A673 (cell line): ENCODE measurements around the gene KRT15.

Experiments
- CTCF ChIP-seq: fragments of 300-800, 200-600 bp; sonication (generic); conservative IDR thresholded peaks from 2 replicates; pipeline ENCODE4 v1.5.1; 2017; ENCODE audit warnings: low read depth, mild to moderate bottlenecking, antibody characterized with exemption, low read length, moderate library complexity, mixed read lengths
- EZH2 ChIP-seq: fragments of 200-600 bp; sonication (generic); IDR thresholded peaks from 2 replicates; pipeline ENCODE4 v1.6.1; 2017; ENCODE audit warnings: borderline replicate concordance, low read depth, mild to moderate bottlenecking, mixed read lengths, antibody characterized with exemption, low read length; ENCODE audit not compliant: poor library complexity, severe bottlenecking

DNA sequence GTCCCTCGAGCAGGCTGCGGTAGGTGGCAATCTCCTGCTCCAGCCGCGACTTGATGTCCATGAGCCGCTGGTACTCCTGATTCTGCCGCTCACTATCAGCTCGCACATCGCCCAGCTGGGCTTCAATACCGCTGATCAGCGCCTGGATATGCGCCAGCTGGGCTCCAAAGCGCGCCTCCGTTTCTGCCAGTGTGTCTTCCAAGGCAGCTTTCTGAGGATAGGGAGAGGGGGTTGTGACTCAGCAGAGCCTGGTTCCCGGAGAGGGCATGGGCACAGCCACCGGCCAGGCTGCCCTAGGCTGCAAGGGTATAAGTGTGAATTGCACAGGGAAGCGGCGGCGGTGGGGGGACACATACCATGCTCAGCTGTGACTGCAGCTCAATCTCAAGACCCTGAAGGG is 5.1 kb upstream of the KRT15 start:
- TF ChIP-seq EZH2 (no peak), CTCF (no peak)
